DMS 273 (cell line): ENCODE measurements around the gene NDFIP2.
"Not testable (repeated sequence)": the region's sequence is repeated elsewhere in the genome, so short reads cannot be mapped to it uniquely, and the experiment has no call there.

Experiments used
- DNase-seq: peaks from one replicate; lab custom pipeline; 2025; ENCODE audit not compliant: unreplicated experiment; lab: John Stamatoyannopoulos, UW

The NDFIP2 gene

GRCh38 chr13:79530270-79530669 lies 49.3 kb downstream of the NDFIP2 start:
- DNase-seq: no peak

GRCh38 chr13:79531542-79532254 lies 50.7 kb downstream of the NDFIP2 start:
- no peak for DNase-seq

GRCh38 chr13:79532576-79532975 lies 51.6 kb downstream of the NDFIP2 start:
- DNase-seq: no peak

- DNase-seq: no peak
Measured at GRCh38 chr13:79533781-79534400, 52.9 kb downstream of the NDFIP2 start.

GRCh38 chr13:79534596-79534995 lies 53.6 kb downstream of the NDFIP2 start:
- no peak for DNase-seq

- no peak for DNase-seq
Measured at GRCh38 chr13:79538757-79539156, 57.8 kb downstream of the NDFIP2 start.

GRCh38 chr13:79540504-79540903 lies 59.5 kb downstream of the NDFIP2 start:
- DNase-seq: no peak

GRCh38 chr13:79541426-79542049 lies 60.6 kb downstream of the NDFIP2 start:
- DNase-seq: peak; percentile 66

GRCh38 chr13:79543883-79544282 lies 62.9 kb downstream of the NDFIP2 start:
- no peak for DNase-seq

GRCh38 chr13:79547211-79548195 lies 66.5 kb downstream of the NDFIP2 start:
- DNase-seq: no peak

GRCh38 chr13:79548902-79549301 lies 67.9 kb downstream of the NDFIP2 start:
- DNase-seq: peak; percentile 3

GRCh38 chr13:79549355-79550106 lies 68.6 kb downstream of the NDFIP2 start:
- DNase-seq: no peak

- DNase-seq: no peak
Measured at GRCh38 chr13:79557666-79558065, 76.7 kb downstream of the NDFIP2 start.

- DNase-seq: no peak
Measured at GRCh38 chr13:79560954-79561353, 80.0 kb downstream of the NDFIP2 start.

GRCh38 chr13:79562557-79562956 lies 81.6 kb downstream of the NDFIP2 start:
- no peak for DNase-seq

GRCh38 chr13:79566118-79566517 lies 85.2 kb downstream of the NDFIP2 start:
- DNase-seq: no peak

- no peak for DNase-seq
Measured at GRCh38 chr13:79571147-79571546, 90.2 kb downstream of the NDFIP2 start.

- not testable (repeated sequence) for DNase-seq
Measured at GRCh38 chr13:79573892-79574291, 92.9 kb downstream of the NDFIP2 start.

- peak; percentile 84 for DNase-seq
Measured at GRCh38 chr13:79581870-79582315, 100.9 kb downstream of the NDFIP2 start.

- no peak for DNase-seq
Measured at GRCh38 chr13:79582896-79583295, 101.9 kb downstream of the NDFIP2 start.
